Hepatocyte (in vitro differentiated cells): ENCODE measurements around the gene KIF9. TPM values are rescaled to one million over a fixed set of nuclear protein-coding genes. Genes with fewer than 3 reads are reported as not detected.
"Not testable (repeated sequence)": the region's sequence is repeated elsewhere in the genome, so short reads cannot be mapped to it uniquely, and the experiment has no call there.

Experiments used
- DNase-seq: peaks from one replicate; pipeline ENCODE4 v3.0.0-alpha.2; 2016; ENCODE audit warnings: low spot score
- H2AFZ ChIP-seq: fragments of 200-600 bp; sonication (generic); 2 replicates; pipeline ENCODE4 v1.6.0; 2016; ENCODE audit warnings: antibody characterized with exemption, mild to moderate bottlenecking
- H3K27ac ChIP-seq: fragments of 200-600 bp; sonication (generic); 2 replicates; pipeline ENCODE4 v1.5.1; 2016; ENCODE audit warnings: mild to moderate bottlenecking
- H3K27me3 ChIP-seq: fragments of 200-600 bp; sonication (generic); 2 replicates; pipeline ENCODE4 v1.6.1; 2016
- H3K36me3 ChIP-seq: fragments of 200-600 bp; sonication (generic); replicated peaks from 2 replicates; pipeline ENCODE4 v1.5.1; 2016; ENCODE audit warnings: low read depth; ENCODE audit not compliant: insufficient read depth
- H3K4me1 ChIP-seq: fragments of 200-600 bp; sonication (generic); 2 replicates; pipeline ENCODE4 v1.5.1; 2016; ENCODE audit warnings: mild to moderate bottlenecking, moderate library complexity; ENCODE audit not compliant: insufficient read depth
- H3K4me2 ChIP-seq: fragments of 200-600 bp; sonication (generic); 2 replicates; pipeline ENCODE4 v1.6.0; 2016
- H3K4me3 ChIP-seq: fragments of 200-600 bp; sonication (generic); 2 replicates; pipeline ENCODE4 v1.5.1; 2016; ENCODE audit warnings: mild to moderate bottlenecking
- H3K79me2 ChIP-seq: fragments of 200-600 bp; sonication (generic); 2 replicates; pipeline ENCODE4 v1.6.0; 2017; ENCODE audit warnings: mild to moderate bottlenecking
- H3K9me2 ChIP-seq: fragments of 200-600 bp; sonication (generic); replicated peaks from 2 replicates; pipeline ENCODE4 v1.6.0; 2017; ENCODE audit warnings: mild to moderate bottlenecking; ENCODE audit not compliant: insufficient read depth
- H3K9me3 ChIP-seq: fragments of 200-600 bp; sonication (generic); 2 replicates; pipeline ENCODE4 v1.5.1; 2016; ENCODE audit warnings: low read depth, mild to moderate bottlenecking
- H4K20me1 ChIP-seq: fragments of 200-600 bp; sonication (generic); 2 replicates; pipeline ENCODE4 v1.6.0; 2016; ENCODE audit warnings: mild to moderate bottlenecking; ENCODE audit not compliant: insufficient read depth, poor library complexity, severe bottlenecking
- EZH2 ChIP-seq: fragments of 200-600 bp; sonication (generic); IDR thresholded peaks from 2 replicates; pipeline ENCODE4 v1.6.1; 2016; ENCODE audit warnings: antibody characterized with exemption, mild to moderate bottlenecking, borderline replicate concordance
- EZH2phosphoT487 ChIP-seq: fragments of 200-600 bp; sonication (generic); IDR thresholded peaks from one replicate; pipeline ENCODE4 v1.6.1; 2018; ENCODE audit warnings: antibody characterized with exemption, mild to moderate bottlenecking, low read depth, moderate library complexity; ENCODE audit not compliant: unreplicated experiment, severe bottlenecking
- WGBS: methylation state at CpG from one replicate; pipeline ENCODE4 v1.1.6; 2016; ENCODE audit warnings: low lambda C conversion rate; ENCODE audit errors: missing lambda C conversion rate; 5-methylcytosine and 5-hydroxymethylcytosine counted together
- polyA plus RNA-seq: library from polyadenylated mRNA; unstranded; fragments of >200 nt; fragmentation: Nextera tagmentation; extraction: Ambion mirVana; gene quantifications from 2 replicates; pipeline ENCODE4 v1.2.1, GENCODE V29; 2016
- total RNA-seq: library from RNA; depleted of rRNA; stranded (reverse); fragments of >200 nt; gene quantifications from 2 replicates; pipeline ENCODE4 v1.2.3, GENCODE V29; 2014
- TF ChIP-seq, protein P1 (sequence below): fragments of 200-600 bp; sonication (generic); IDR thresholded peaks from 2 replicates; pipeline ENCODE4 v1.5.1; 2016; ENCODE audit warnings: antibody characterized with exemption, mild to moderate bottlenecking; ENCODE audit not compliant: poor library complexity

The KIF9 gene
- total and polyA plus RNA-seq, 2 experiments from 2014 or later: 4.2 to 5.3 TPM

DNA sequence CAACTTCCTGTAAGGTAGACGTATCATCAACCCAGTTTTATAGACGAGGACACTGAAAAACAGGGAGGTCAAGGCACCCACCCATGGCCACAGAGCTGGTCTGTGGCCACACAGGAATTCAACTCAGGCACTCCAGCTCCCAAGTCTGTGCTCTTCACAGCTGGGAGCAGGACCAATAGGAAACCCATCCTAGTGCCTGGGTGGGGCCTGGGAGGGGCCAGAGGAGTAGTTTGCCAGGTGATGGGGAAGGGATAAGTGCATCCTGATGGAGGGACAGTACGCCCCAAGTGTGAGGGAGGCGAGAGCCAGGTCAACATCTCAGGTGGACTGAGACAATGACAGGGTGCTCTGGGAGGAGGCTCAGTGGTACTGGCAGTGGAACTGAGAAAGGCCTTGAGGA lies 22.0 kb downstream of the KIF9 start:
- H3K9me3 ChIP-seq: no peaks in the 10 kb centered on the region
- no peak overlapping the region for H2AFZ ChIP-seq
- no peak overlapping the region for H3K27ac ChIP-seq
- 83% methylated on average over 4 of the region's 4 CpGs for WGBS
- TF ChIP-seq, protein P1, sequence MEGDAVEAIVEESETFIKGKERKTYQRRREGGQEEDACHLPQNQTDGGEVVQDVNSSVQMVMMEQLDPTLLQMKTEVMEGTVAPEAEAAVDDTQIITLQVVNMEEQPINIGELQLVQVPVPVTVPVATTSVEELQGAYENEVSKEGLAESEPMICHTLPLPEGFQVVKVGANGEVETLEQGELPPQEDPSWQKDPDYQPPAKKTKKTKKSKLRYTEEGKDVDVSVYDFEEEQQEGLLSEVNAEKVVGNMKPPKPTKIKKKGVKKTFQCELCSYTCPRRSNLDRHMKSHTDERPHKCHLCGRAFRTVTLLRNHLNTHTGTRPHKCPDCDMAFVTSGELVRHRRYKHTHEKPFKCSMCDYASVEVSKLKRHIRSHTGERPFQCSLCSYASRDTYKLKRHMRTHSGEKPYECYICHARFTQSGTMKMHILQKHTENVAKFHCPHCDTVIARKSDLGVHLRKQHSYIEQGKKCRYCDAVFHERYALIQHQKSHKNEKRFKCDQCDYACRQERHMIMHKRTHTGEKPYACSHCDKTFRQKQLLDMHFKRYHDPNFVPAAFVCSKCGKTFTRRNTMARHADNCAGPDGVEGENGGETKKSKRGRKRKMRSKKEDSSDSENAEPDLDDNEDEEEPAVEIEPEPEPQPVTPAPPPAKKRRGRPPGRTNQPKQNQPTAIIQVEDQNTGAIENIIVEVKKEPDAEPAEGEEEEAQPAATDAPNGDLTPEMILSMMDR: no peak
- TF ChIP-seq EZH2 (no peak), EZH2phosphoT487 (no peak)
- no peaks in the 10 kb centered on the region for H3K36me3 ChIP-seq
- H3K79me2 ChIP-seq: no peaks in the 10 kb centered on the region
- DNase-seq: no peak
- H4K20me1 ChIP-seq: no peaks in the 10 kb centered on the region
- peaks cover 6% of the 10 kb centered on the region for H3K4me1 ChIP-seq
- H3K27me3 ChIP-seq: no peaks in the 10 kb centered on the region
- H3K4me2 ChIP-seq: no peak overlapping the region
- no peaks in the 10 kb centered on the region for H3K9me2 ChIP-seq
- no peak overlapping the region for H3K4me3 ChIP-seq

DNA sequence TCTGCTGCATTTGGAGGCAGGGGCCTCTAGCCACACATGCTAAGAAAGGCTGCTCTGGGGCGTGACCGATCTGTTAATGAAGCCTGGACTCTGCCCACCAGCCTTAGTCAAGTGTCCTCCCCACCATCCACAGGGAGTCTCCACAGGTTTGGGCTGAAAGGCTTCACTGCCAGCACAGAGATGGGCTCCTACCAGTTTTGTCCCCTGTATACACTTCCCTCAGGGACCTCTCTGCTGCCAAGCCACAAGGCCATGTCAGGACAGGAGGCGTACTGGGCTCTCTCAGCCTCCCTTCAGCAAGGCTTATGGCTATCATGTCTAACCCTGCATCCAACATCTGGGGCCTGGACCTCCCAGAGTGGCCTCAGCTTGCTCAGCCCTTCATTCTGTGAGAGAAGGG lies 23.5 kb downstream of the KIF9 start:
- Histone ChIP-seq H3K79me2 (no peaks in the 10 kb centered on the region), H3K27me3 (no peaks in the 10 kb centered on the region), H3K36me3 (no peaks in the 10 kb centered on the region), H3K4me2 (no peak overlapping the region), H3K4me1 (peaks cover 6% of the 10 kb centered on the region), H3K4me3 (no peak overlapping the region), H3K9me3 (no peaks in the 10 kb centered on the region), H4K20me1 (no peaks in the 10 kb centered on the region), H2AFZ (peak overlapping the region; percentile 78), H3K9me2 (no peaks in the 10 kb centered on the region), H3K27ac (peak overlapping the region; percentile 92)
- 90% methylated on average over 3 of the region's 3 CpGs for WGBS
- DNase-seq: no peak
- no peak for TF ChIP-seq EZH2
- TF ChIP-seq, protein P1: no peak
- TF ChIP-seq EZH2phosphoT487: no peak

DNA sequence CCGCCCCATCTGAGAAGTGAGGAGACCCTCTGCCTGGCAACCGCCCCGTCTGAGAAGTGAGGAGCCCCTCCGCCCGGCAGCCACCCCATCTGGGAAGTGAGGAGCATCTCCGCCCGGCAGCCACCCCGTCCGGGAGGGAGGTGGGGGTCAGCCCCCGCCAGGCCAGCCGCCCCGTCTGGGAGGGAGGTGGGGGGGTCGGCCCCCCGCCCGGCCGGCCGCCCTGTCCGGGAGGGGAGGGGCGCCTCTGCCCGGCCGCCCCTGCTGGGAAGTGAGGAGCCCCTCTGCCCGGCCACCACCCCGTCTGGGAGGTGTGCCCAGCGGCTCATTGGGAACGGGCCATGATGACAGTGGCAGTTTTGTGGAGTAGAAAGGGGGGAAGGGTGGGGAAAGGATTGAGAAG lies 26.3 kb downstream of the KIF9 start:
- not testable (repeated sequence) for H3K9me3 ChIP-seq, H3K27ac ChIP-seq, H3K36me3 ChIP-seq, H4K20me1 ChIP-seq, H3K4me3 ChIP-seq, H3K9me2 ChIP-seq, H3K79me2 ChIP-seq, H3K27me3 ChIP-seq, H2AFZ ChIP-seq, H3K4me1 ChIP-seq, DNase-seq, H3K4me2 ChIP-seq
- 88% methylated on average over 4 of the region's 25 CpGs for WGBS

DNA sequence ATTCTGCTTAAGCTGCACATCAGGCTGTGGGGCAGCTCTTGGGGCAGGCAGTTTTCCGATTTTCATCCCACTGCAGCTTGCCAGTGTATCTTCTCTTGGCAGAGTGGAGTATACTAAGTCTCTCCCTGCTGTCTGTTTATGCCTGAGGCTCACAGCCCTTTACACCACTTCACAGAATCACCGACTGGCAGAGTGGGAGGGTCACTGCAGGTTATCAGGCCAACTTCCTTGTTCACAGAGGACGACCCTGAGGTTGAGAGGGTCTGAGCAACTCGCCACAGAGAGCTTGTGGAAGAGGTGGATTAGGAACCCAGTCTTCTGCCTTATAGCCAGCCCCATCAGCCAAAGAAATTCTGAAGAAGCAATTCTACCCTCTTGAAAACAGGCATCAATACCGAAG lies 30.9 kb downstream of the KIF9 start:
- no peak for DNase-seq
- Histone ChIP-seq H3K27me3 (no peaks in the 10 kb centered on the region), H3K79me2 (no peaks in the 10 kb centered on the region), H3K4me1 (no peaks in the 10 kb centered on the region), H3K4me2 (no peak overlapping the region), H3K9me2 (no peaks in the 10 kb centered on the region), H3K36me3 (no peaks in the 10 kb centered on the region), H2AFZ (no peak overlapping the region), H3K27ac (no peak overlapping the region), H3K4me3 (no peak overlapping the region), H4K20me1 (no peaks in the 10 kb centered on the region), H3K9me3 (no peaks in the 10 kb centered on the region)
- 44% methylated on average over 5 of the region's 5 CpGs for WGBS
- no peak for TF ChIP-seq EZH2phosphoT487
- TF ChIP-seq, protein P1: no peak
- TF ChIP-seq EZH2: no peak

DNA sequence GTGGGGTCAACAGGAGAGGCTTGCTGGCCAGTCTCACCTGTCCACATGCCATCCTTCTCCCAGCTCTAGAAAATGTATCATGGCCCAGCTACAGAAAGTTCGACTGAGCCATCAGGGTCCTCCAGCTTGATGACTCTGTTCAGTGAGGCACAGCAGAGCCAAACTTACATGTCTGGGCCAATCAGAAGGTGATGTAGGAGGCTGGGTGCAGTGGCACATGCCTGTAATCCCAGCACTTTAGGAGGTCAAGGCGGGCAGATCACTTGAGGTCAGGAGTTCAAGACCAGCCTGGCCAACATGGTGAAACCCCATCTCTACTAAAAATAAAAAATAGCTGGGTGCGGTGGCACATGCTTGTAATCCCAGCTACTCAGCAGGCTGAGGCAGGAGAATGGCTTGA lies 31.5 kb downstream of the KIF9 start:
- H3K9me2 ChIP-seq, DNase-seq, H3K36me3 ChIP-seq, H3K4me3 ChIP-seq, H3K9me3 ChIP-seq, H3K4me2 ChIP-seq, H3K27ac ChIP-seq, H2AFZ ChIP-seq, H3K27me3 ChIP-seq, H3K79me2 ChIP-seq, H4K20me1 ChIP-seq, H3K4me1 ChIP-seq: not testable (repeated sequence)
- 95% methylated on average over 3 of the region's 3 CpGs for WGBS
